ENCODE data around the gene FCRL4.

FCRL4 gene

DNA sequence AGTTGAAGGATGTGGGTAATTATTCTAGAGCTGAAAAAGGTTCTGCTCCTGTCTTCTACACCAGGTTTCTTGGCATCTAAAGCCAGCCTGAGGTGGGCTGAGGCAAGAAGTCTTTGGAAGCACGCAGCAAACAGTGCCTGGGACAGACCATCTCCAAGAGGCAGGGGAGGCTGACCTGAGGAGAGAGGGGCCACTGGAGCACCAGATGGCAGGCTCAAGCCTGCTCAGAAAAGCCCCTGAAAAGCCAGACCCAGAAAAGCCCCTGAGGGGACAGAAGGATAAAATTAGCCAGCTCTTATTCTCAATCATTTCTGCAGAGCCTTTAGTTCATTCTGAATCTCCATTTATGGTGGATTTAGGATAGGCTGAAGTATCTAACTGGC, 17.1 kb downstream of the FCRL4 start:
- no peak for FAIRE-seq
- TF ChIP-seq, protein P1, sequence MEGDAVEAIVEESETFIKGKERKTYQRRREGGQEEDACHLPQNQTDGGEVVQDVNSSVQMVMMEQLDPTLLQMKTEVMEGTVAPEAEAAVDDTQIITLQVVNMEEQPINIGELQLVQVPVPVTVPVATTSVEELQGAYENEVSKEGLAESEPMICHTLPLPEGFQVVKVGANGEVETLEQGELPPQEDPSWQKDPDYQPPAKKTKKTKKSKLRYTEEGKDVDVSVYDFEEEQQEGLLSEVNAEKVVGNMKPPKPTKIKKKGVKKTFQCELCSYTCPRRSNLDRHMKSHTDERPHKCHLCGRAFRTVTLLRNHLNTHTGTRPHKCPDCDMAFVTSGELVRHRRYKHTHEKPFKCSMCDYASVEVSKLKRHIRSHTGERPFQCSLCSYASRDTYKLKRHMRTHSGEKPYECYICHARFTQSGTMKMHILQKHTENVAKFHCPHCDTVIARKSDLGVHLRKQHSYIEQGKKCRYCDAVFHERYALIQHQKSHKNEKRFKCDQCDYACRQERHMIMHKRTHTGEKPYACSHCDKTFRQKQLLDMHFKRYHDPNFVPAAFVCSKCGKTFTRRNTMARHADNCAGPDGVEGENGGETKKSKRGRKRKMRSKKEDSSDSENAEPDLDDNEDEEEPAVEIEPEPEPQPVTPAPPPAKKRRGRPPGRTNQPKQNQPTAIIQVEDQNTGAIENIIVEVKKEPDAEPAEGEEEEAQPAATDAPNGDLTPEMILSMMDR (IDR thresholded peaks at IDR 0.05; ENCODE audit: insufficient read depth, missing control alignments): no peak
- DNase-seq (ENCODE audit: insufficient read length, low spot score): no peak

DNA sequence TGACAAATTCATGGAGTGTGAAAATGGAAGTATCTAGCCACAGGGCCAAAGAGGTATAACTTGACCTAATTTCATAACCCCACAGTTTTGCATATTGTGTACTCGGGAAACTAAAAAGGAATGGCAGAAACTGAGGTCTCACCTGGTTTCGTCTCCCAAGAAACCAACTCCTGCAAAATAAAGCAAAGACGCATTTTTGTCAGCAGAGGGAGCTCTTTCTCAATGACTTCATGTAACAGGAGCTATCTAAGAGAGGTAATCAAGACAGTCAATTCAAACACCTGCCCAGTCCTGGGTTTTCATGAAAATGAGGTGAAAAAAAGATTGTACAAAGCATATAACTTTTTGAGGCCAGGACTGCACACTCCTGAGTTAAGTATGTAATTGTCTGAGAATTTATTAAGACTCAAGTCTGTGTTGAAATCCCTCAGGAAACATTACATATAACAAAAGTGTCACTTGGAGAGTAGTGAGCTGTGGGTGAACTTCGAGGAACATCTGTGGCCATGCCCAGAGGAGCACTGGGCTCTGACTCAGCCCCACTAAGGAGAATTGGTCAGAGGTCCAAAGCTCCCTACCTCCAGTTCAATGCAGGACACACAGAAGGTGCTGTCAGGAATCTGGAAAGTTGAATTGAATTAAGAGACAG, 17.6 kb downstream of the FCRL4 start:
- DNase-seq (ENCODE audit: insufficient read length, low spot score) (peak; percentile 33), FAIRE-seq (peak; percentile 96)
- TF ChIP-seq, protein P1 (IDR thresholded peaks at IDR 0.05; ENCODE audit: insufficient read depth, missing control alignments): peak; percentile 96

DNA sequence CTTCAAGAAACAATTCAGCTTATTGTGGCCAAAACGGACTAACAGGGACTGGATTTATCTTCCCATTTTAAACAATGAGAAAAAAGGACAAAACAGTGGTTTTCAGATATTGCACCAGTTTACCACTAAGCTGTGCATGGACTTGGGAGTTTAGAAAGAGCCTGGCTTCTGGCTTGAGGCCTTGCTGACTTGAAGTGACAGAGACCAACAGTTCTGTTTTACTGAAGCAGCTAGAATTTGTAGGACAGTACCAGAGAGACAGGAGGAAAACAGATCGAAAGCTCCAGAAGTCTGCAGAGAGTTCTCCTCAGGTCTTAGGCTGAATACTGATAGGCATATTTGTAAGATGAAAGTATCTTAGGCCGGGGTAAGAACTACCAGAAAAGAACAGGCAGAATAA, 20.5 kb downstream of the FCRL4 start:
- no peak for FAIRE-seq

DNA sequence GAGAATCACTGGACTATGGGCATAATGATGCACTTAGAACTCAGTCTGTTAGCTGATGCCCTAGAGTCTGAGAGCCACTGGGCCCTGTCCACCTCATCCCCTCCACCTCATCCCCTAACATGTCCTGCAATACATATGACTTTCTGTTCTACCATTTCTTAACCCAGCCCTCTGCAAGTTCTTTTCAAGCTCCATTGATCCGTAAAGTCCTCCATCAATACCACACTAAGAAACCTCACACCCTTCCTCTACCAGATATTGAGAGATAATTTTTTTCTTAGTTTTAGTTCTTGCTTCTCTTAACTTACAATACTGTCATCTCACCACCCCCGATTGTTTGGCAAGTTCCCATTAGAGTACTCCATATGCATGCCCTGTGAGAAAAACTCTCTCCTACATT, 22.1 kb downstream of the FCRL4 start:
- TF ChIP-seq, protein P1 (IDR thresholded peaks at IDR 0.05; ENCODE audit: insufficient read depth, missing control alignments): no peak
- no peak for DNase-seq (ENCODE audit: insufficient read length, low spot score)
- no peak for FAIRE-seq

More for the DNA sequence above, 20.5 kb downstream of the FCRL4 start:
- DNase-seq (ENCODE audit: insufficient read length, low spot score): no peak
- TF ChIP-seq, protein P1 (IDR thresholded peaks at IDR 0.05; ENCODE audit: insufficient read depth, missing control alignments): no peak

DNA sequence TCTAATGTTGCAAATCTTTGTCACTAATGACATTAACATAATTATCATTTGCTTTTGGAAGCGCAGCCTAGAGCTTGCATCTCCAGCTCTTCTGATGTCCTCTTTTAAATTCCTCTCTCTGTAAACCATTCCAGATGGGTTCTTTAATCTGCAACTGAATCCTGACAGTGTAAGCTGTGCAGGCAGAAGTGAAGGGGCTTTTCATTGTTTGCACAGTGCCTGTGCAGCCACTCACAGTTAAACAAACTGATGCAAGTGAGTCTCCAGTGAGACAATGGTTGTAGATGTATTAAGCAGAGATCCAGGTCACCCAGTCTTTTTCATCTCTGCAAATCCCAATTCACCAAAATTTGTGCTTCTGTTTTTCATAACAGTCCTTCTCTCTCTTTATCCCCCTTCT, 23.0 kb downstream of the FCRL4 start:
- TF ChIP-seq, protein P1 (IDR thresholded peaks at IDR 0.05; ENCODE audit: insufficient read depth, missing control alignments): no peak
- no peak for DNase-seq (ENCODE audit: insufficient read length, low spot score)

DNA sequence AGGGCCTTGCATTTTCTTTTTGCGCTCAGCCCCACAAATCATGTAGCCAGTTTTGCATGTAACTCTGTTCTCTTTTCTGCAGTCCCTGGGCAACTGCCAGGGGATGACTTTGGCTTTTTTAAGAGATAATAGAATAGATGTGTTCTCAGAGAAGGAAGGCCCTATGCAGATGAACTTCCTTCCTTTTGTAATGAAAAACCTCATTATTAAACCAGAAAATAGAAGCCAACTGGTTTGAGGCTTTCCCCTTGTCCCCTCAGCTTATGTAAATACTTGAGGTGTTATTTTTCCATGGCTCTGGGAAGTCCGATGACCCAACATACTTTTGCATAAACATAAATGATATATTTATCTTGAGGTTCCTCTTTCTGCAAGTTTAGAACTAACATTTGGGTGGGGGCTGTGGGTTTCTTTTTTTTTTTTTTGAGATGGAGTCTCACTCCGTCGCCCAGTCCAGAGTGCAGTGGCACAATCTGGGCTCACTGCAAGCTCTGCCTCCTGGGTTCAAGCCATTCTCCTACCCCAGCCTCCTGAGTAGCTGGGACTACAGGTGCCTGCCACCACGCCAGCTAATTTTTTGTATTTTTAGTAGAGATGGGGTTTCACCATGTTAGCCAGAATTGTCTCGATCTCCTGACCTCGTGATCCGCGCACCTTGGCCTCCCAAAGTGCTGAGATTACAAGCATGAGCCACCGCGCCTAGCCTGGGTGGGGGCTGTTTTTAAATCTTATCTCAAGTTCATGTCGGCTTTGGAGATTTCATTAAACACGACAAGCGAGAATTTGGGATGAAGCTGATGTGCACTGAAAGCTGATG, 31.2 kb downstream of the FCRL4 start:
- FAIRE-seq (no peak), DNase-seq (ENCODE audit: insufficient read length, low spot score) (no peak)
- TF ChIP-seq, protein P1 (IDR thresholded peaks at IDR 0.05; ENCODE audit: insufficient read depth, missing control alignments): no peak

More for the DNA sequence above, 23.0 kb downstream of the FCRL4 start:
- no peak for FAIRE-seq

DNA sequence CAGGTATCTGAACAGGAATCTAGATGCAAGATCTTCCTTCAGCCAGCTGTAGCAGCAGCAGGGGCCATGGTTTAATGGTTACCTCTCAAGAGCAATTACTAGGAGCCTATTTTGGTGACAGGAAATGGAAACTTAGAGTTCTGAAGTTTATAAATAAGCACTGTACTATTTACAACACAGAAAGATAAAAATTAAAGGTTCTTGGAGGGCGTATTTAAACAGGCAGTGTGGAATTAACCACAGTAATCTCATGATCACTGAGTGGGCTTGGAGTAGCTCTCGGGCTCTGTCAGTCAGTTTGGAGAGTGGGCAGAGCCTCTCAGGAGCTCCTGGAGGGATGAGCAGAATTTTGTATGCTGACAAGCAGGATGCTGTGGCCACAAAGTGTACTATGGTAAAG, 35.4 kb downstream of the FCRL4 start:
- no peak for FAIRE-seq
- TF ChIP-seq, protein P1 (IDR thresholded peaks at IDR 0.05; ENCODE audit: insufficient read depth, missing control alignments): no peak
- DNase-seq (ENCODE audit: insufficient read length, low spot score): no peak
